Globus pallidus (tissue), 1 donor: ENCODE results near the gene UPK2.
A peak's percentile ranks its signal among the peaks of the same experiment; 100 is the strongest.
"Not testable (repeated sequence)": the region's sequence is repeated elsewhere in the genome, so short reads cannot be mapped to it uniquely, and the experiment has no call there.

Experiments used
- DNase-seq: peaks from one replicate; pipeline ENCODE4 v3.0.0-alpha.2; 2015; ENCODE audit warnings: low spot score

The UPK2 gene

GRCh38 chr11:118938491-118939403 is 17.4 kb upstream of the UPK2 start:
- DNase-seq = no peak

- DNase-seq = no peak
Observed at GRCh38 chr11:118939404-118939915, 16.6 kb upstream of the UPK2 start.

- DNase-seq = no peak
Observed at GRCh38 chr11:118939953-118940598, 16.0 kb upstream of the UPK2 start.

GRCh38 chr11:118947091-118947490 is 9.0 kb upstream of the UPK2 start:
- DNase-seq = no peak

GRCh38 chr11:118948000-118948399 is 8.1 kb upstream of the UPK2 start:
- no peak for DNase-seq

- peak; percentile 83 for DNase-seq
Observed at GRCh38 chr11:118953265-118953664, 2.8 kb upstream of the UPK2 start.

GRCh38 chr11:118953976-118954375 is 2.1 kb upstream of the UPK2 start:
- DNase-seq = not testable (repeated sequence)

- no peak for DNase-seq
Observed at GRCh38 chr11:118956847-118957469, 860 bp downstream of the UPK2 start.

GRCh38 chr11:118957549-118957948 is 1.5 kb downstream of the UPK2 start:
- DNase-seq = no peak

GRCh38 chr11:118957968-118958367 is 1.9 kb downstream of the UPK2 start:
- DNase-seq = no peak

- no peak for DNase-seq
Observed at GRCh38 chr11:118958577-118958976, 2.5 kb downstream of the UPK2 start.

- DNase-seq = no peak
Observed at GRCh38 chr11:118961189-118961588, 5.1 kb downstream of the UPK2 start.

- DNase-seq = no peak
Observed at GRCh38 chr11:118961591-118961990, 5.5 kb downstream of the UPK2 start.

GRCh38 chr11:118969508-118969907 is 13.4 kb downstream of the UPK2 start:
- not testable (repeated sequence) for DNase-seq

GRCh38 chr11:118971646-118972045 is 15.5 kb downstream of the UPK2 start, which contains the start of gene FOXR1:
Gene FOXR1, plus strand, starts transcription at chr11:118971761. Its CDS starts 171 bp downstream, at chr11:118971932.
- DNase-seq = no peak

GRCh38 chr11:118973985-118974384 is 17.9 kb downstream of the UPK2 start:
- no peak for DNase-seq

GRCh38 chr11:118975771-118976709 is 19.9 kb downstream of the UPK2 start:
- DNase-seq = no peak

GRCh38 chr11:118979434-118979833 is 23.3 kb downstream of the UPK2 start:
- no peak for DNase-seq

GRCh38 chr11:118980191-118980881 is 24.2 kb downstream of the UPK2 start:
- no peak for DNase-seq

GRCh38 chr11:118984337-118984736 is 28.2 kb downstream of the UPK2 start:
- not testable (repeated sequence) for DNase-seq

- no peak for DNase-seq
Observed at GRCh38 chr11:118984825-118985224, 28.7 kb downstream of the UPK2 start.
